IMR-90 (cell line): Measurements from ENCODE around the gene ETV3L. TPM values are rescaled to one million over a fixed set of nuclear protein-coding genes. Genes with fewer than 3 reads are reported as not detected.

Experiments used
- ATAC-seq: fragments of 200-7000 bp; cut with Tn5 transposase; 2 replicates; pipeline ENCODE4 v1.9.1; 2020; ENCODE audit warnings: low read depth, mild to moderate bottlenecking, moderate library complexity
- BruUV-seq: library from RNA; stranded (reverse); fragments of 400-500 nt; replicated peaks from 2 replicates; lab custom pipeline; 2021; lab: Mats Ljungman, UMichigan
- CTCF ChIA-PET: fragments of 300-600 bp; formaldehyde crosslinking; extraction: SDS; loops from one replicate; lab custom pipeline; 2021; ENCODE audit warnings: antibody characterized with exemption; lab: Yijun Ruan, JAX
- POLR2A ChIA-PET: fragments of 300-600 bp; sonication (Branson Sonifier 250); formaldehyde crosslinking; loops from one replicate; lab custom pipeline; 2022; ENCODE audit warnings: antibody characterized with exemption; ENCODE audit not compliant: unreplicated experiment; lab: Charles Lee
- DNase-seq: peaks from one replicate; pipeline ENCODE4 v3.0.0; 2013
- H2AFZ ChIP-seq: replicated peaks from 2 replicates; pipeline ENCODE3; 2013; ENCODE audit warnings: low read length, mild to moderate bottlenecking; ENCODE audit not compliant: poor library complexity
- H2AK5ac ChIP-seq: 2 replicates; pipeline ENCODE4 v1.6.1; 2013; ENCODE audit warnings: low read depth, low read length, inconsistent platforms
- H2AK9ac ChIP-seq: replicated peaks from 2 replicates; pipeline ENCODE3; 2013; ENCODE audit warnings: mild to moderate bottlenecking, low read depth, low read length, moderate library complexity; ENCODE audit not compliant: poor library complexity
- H2BK120ac ChIP-seq: 2 replicates; pipeline ENCODE4 v1.6.1; 2013; ENCODE audit warnings: low read depth, low read length, inconsistent platforms
- H2BK15ac ChIP-seq: 3 replicates; pipeline ENCODE4 v1.6.1; 2013; ENCODE audit warnings: low read depth, low read length, inconsistent platforms
- H2BK20ac ChIP-seq: 2 replicates; pipeline ENCODE4 v1.6.1; 2013; ENCODE audit warnings: low read depth, mild to moderate bottlenecking, inconsistent platforms, low read length, moderate library complexity
- H2BK5ac ChIP-seq: 2 replicates; pipeline ENCODE4 v1.6.1; 2013; ENCODE audit warnings: mild to moderate bottlenecking, low read depth, low read length, inconsistent platforms; ENCODE audit not compliant: poor library complexity, severe bottlenecking
- H3K14ac ChIP-seq: replicated peaks from 2 replicates; pipeline ENCODE4 v1.6.1; 2013; ENCODE audit warnings: low read depth, low read length, inconsistent platforms
- H3K18ac ChIP-seq: 2 replicates; pipeline ENCODE4 v1.6.1; 2013; ENCODE audit warnings: low read depth, low read length, control low read depth
- H3K23ac ChIP-seq: 2 replicates; pipeline ENCODE4 v1.6.1; 2013; ENCODE audit warnings: low read depth, low read length, inconsistent platforms
- H3K27ac ChIP-seq: 2 replicates; pipeline ENCODE4 v1.5.1; 2013; ENCODE audit warnings: mild to moderate bottlenecking, control low read depth, low read length; ENCODE audit not compliant: insufficient read depth
- H3K27me3 ChIP-seq: 2 replicates; pipeline ENCODE4 v1.6.1; 2013; ENCODE audit warnings: low read length; ENCODE audit not compliant: control insufficient read depth, insufficient read depth
- H3K36me3 ChIP-seq: 2 replicates; pipeline ENCODE4 v1.6.1; 2013; ENCODE audit warnings: low read length, mixed read lengths; ENCODE audit not compliant: control insufficient read depth, insufficient read depth
- H3K4ac ChIP-seq: 2 replicates; pipeline ENCODE4 v1.6.1; 2013; ENCODE audit warnings: low read depth, low read length, inconsistent platforms
- H3K4me1 ChIP-seq: 2 replicates; pipeline ENCODE4 v1.6.1; 2013; ENCODE audit warnings: low read length, mixed read lengths; ENCODE audit not compliant: control insufficient read depth, insufficient read depth
- H3K4me2 ChIP-seq: 2 replicates; pipeline ENCODE4 v1.6.1; 2013; ENCODE audit warnings: low read depth, mild to moderate bottlenecking, control low read depth, low read length, moderate library complexity
- H3K4me3 ChIP-seq: 2 replicates; pipeline ENCODE4 v1.5.1; 2013; ENCODE audit warnings: low read depth, mild to moderate bottlenecking, control low read depth, low read length, moderate library complexity; ENCODE audit not compliant: insufficient read depth
- H3K56ac ChIP-seq: 2 replicates; pipeline ENCODE4 v1.6.1; 2013; ENCODE audit warnings: low read length, inconsistent platforms; ENCODE audit not compliant: insufficient read depth; ENCODE audit errors: extremely low read depth
- H3K79me1 ChIP-seq, 2 experiments: 2 replicates each; pipeline ENCODE4 v1.6.1; 2013; ENCODE audit warnings: low read length in 2 of 2, inconsistent platforms in 1 of 2, low read depth in 1 of 2
- H3K9ac ChIP-seq: 2 replicates; pipeline ENCODE4 v1.6.1; 2013; ENCODE audit warnings: low read depth, low read length, control low read depth
- H3K9me1 ChIP-seq: 2 replicates; pipeline ENCODE4 v1.6.1; 2013; ENCODE audit warnings: low read length, inconsistent platforms; ENCODE audit not compliant: insufficient read depth
- H3K9me3 ChIP-seq: 2 replicates; pipeline ENCODE4 v1.6.1; 2013; ENCODE audit warnings: low read length; ENCODE audit not compliant: control insufficient read depth, insufficient read depth
- H4K20me1 ChIP-seq: 2 replicates; pipeline ENCODE4 v1.6.1; 2013; ENCODE audit warnings: low read length, inconsistent platforms; ENCODE audit not compliant: insufficient read depth
- H4K5ac ChIP-seq: 2 replicates; pipeline ENCODE4 v1.6.1; 2013; ENCODE audit warnings: mild to moderate bottlenecking, low read depth, low read length, control low read depth
- H4K8ac ChIP-seq, 2 experiments: 2 replicates each; pipeline ENCODE4 v1.6.1; 2013; ENCODE audit warnings: low read depth in 2 of 2, low read length in 2 of 2, control low read depth in 1 of 2, inconsistent platforms in 1 of 2
- H4K91ac ChIP-seq: 2 replicates; pipeline ENCODE4 v1.6.1; 2013; ENCODE audit warnings: low read depth, low read length, inconsistent platforms; ENCODE audit not compliant: insufficient read depth
- BHLHE40 ChIP-seq: fragments of 150-350 bp; IDR thresholded peaks from 2 replicates; pipeline ENCODE4 v1.6.1; 2016; ENCODE audit warnings: mild to moderate bottlenecking, low read depth, low read length
- CHD1 ChIP-seq: IDR thresholded peaks from 2 replicates; pipeline ENCODE4 v1.6.1; 2012; ENCODE audit warnings: low read depth, low read length, improper control_type of control experiment
- FOS ChIP-seq: fragments of 150-350 bp; IDR thresholded peaks from 2 replicates; pipeline ENCODE4 v1.6.1; 2016; ENCODE audit warnings: low read depth, low read length
- NFE2L2 ChIP-seq: fragments of 150-350 bp; IDR thresholded peaks from 2 replicates; pipeline ENCODE4 v1.6.1; 2016; ENCODE audit warnings: low read depth, mild to moderate bottlenecking, low read length
- POLR2A ChIP-seq: IDR thresholded peaks from 2 replicates; pipeline ENCODE4 v1.6.1; 2012; ENCODE audit warnings: mild to moderate bottlenecking, low read depth, low read length
- WGBS, 2 experiments: methylation state at CpG; one replicate each; pipeline versions ENCODE4 v1.1.5 to v1.1.7; 2013; ENCODE audit warnings: missing lambda C conversion rate in 2 of 2; ENCODE audit not compliant: insufficient read length in 1 of 2; ENCODE audit errors: extremely low coverage in 2 of 2; 5-methylcytosine and 5-hydroxymethylcytosine counted together
- dilution Hi-C: fragments of 300-500 bp; cut with HindIII; formaldehyde crosslinking; loops from one replicate; pipeline ENCODE4 v1.14.3; 2018; ENCODE audit warnings: low sequenced_read_pairs; ENCODE audit not compliant: unreplicated experiment
- in situ Hi-C: fragments of 300-500 bp; cut with MboI; formaldehyde crosslinking; loops from 3 replicates; pipeline ENCODE4 v1.14.3; 2019; ENCODE audit warnings: low sequenced_read_pairs, inconsistent platforms, mixed read lengths
- intact Hi-C: fragments of 100-400 bp; cut with micrococcal nuclease; formaldehyde crosslinking; loops from 2 replicates; pipeline ENCODE4 v1.10.0; 2022
- polyA plus RNA-seq, 3 experiments: library from polyadenylated mRNA; depleted of rRNA; stranded (reverse); fragments of >200 nt; gene quantifications; 2 replicates each; pipeline ENCODE4 v1.2.3, GENCODE V29; 2012; ENCODE audit warnings: low replicate concordance in 1 of 3
- total RNA-seq: library from RNA; depleted of rRNA; stranded (reverse); fragments of >200 nt; gene quantifications from 2 replicates; pipeline ENCODE4 v1.2.3, GENCODE V29; 2012
- TF ChIP-seq, protein P1 (sequence below): fragments of 150-350 bp; IDR thresholded peaks from 2 replicates; pipeline ENCODE4 v1.6.1; 2017; ENCODE audit warnings: mild to moderate bottlenecking, antibody characterized with exemption, low read length, low read depth
- TF ChIP-seq, protein P2 (sequence below): conservative IDR thresholded peaks from 2 replicates; pipeline ENCODE4 v1.5.1; 2012; ENCODE audit warnings: mild to moderate bottlenecking, low read depth, low read length, improper control_type of control experiment

ETV3L gene
- total and polyA plus RNA-seq, 2 of the 4 experiments (the other 2 are of a cell fraction) = not detected

DNA sequence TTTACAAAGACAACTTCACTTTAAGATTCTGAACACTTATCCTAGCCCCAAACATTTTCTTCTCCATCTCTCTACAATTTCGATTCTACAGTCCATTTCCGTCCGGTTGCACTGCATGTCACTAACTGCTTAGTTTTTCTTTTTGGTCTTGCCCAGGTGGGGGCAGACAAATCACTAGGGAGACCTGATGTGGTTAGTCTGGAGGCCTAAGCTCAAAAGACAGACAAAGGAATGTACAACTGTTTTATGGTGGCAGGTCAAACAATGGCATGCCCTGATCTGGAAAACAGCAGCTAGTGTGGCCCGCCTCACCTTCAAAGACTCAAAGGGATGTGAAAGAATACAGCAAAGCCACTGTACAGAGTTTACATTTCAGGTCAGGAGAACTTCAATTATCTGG, 34.8 kb upstream of the ETV3L start:
- H3K23ac ChIP-seq = no peak overlapping the region
- no peak overlapping the region for H3K9ac ChIP-seq
- peaks cover 24% of the 10 kb centered on the region for H4K20me1 ChIP-seq
- H2BK5ac ChIP-seq = no peak overlapping the region
- DNase-seq (no peak), ATAC-seq (no peak)
- intact Hi-C loops = no loop called here
- WGBS, 2 experiments = no CpG with 5 or more reads among the region's 4 CpGs
- H3K56ac ChIP-seq = no peak overlapping the region
- H3K79me1 ChIP-seq = peaks cover 31 to 41% of the 10 kb centered on the region in 2 experiments
- H2AFZ ChIP-seq = no peak overlapping the region
- no peak overlapping the region for H4K91ac ChIP-seq
- no peak overlapping the region for H4K5ac ChIP-seq
- no peak overlapping the region for H3K18ac ChIP-seq
- ChIA-PET POLR2A (no interaction called here), CTCF (no interaction called here)
- no peak overlapping the region for H2BK15ac ChIP-seq
- no TSS peak for BruUV-seq
- peaks cover 2% of the 10 kb centered on the region; the same call in 1 of the 2 replicates for H3K9me1 ChIP-seq
- dilution Hi-C loops = no loop called here
- no peak overlapping the region for H3K4me3 ChIP-seq
- in situ Hi-C loops = no loop called here
- H3K4me2 ChIP-seq = no peak overlapping the region
- H3K4me1 ChIP-seq = peaks cover 4% of the 10 kb centered on the region
- H3K36me3 ChIP-seq = peaks cover 33% of the 10 kb centered on the region
- H3K14ac ChIP-seq = no peak overlapping the region
- no peaks in the 10 kb centered on the region for H3K27me3 ChIP-seq
- no peak overlapping the region for H3K27ac ChIP-seq
- H4K8ac ChIP-seq = no peak overlapping the region
- no peak overlapping the region for H3K4ac ChIP-seq
- H3K9me3 ChIP-seq = no peaks in the 10 kb centered on the region
- H2BK20ac ChIP-seq = no peak overlapping the region
- TF ChIP-seq, protein P1, sequence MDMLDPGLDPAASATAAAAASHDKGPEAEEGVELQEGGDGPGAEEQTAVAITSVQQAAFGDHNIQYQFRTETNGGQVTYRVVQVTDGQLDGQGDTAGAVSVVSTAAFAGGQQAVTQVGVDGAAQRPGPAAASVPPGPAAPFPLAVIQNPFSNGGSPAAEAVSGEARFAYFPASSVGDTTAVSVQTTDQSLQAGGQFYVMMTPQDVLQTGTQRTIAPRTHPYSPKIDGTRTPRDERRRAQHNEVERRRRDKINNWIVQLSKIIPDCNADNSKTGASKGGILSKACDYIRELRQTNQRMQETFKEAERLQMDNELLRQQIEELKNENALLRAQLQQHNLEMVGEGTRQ = no peak
- no peak for TF ChIP-seq CHD1
- TF ChIP-seq, protein P2, sequence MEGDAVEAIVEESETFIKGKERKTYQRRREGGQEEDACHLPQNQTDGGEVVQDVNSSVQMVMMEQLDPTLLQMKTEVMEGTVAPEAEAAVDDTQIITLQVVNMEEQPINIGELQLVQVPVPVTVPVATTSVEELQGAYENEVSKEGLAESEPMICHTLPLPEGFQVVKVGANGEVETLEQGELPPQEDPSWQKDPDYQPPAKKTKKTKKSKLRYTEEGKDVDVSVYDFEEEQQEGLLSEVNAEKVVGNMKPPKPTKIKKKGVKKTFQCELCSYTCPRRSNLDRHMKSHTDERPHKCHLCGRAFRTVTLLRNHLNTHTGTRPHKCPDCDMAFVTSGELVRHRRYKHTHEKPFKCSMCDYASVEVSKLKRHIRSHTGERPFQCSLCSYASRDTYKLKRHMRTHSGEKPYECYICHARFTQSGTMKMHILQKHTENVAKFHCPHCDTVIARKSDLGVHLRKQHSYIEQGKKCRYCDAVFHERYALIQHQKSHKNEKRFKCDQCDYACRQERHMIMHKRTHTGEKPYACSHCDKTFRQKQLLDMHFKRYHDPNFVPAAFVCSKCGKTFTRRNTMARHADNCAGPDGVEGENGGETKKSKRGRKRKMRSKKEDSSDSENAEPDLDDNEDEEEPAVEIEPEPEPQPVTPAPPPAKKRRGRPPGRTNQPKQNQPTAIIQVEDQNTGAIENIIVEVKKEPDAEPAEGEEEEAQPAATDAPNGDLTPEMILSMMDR = no peak
- TF ChIP-seq POLR2A = no peak
- TF ChIP-seq FOS = no peak
- TF ChIP-seq BHLHE40 = no peak
- TF ChIP-seq NFE2L2 = no peak
- no peak overlapping the region for H2BK120ac ChIP-seq
- no peak overlapping the region for H2AK9ac ChIP-seq
- no peak overlapping the region for H2AK5ac ChIP-seq
